ENCODE results near the gene GVQW3.
"Not testable (repeated sequence)": the region's sequence is repeated elsewhere in the genome, so short reads cannot be mapped to it uniquely, and the experiment has no call there.

GVQW3 gene

GRCh38 chr11:76388408-76388807 is 7.3 kb downstream of the GVQW3 start:
- DNase-seq (ENCODE audit: low read depth in 2 of 2): no peak

GRCh38 chr11:76391021-76391420 is 9.9 kb downstream of the GVQW3 start:
- DNase-seq (ENCODE audit: low read depth in 2 of 2): no peak

- DNase-seq (ENCODE audit: low read depth in 2 of 2): no peak
Observed at GRCh38 chr11:76391811-76392475, 10.8 kb downstream of the GVQW3 start.

- no peak for DNase-seq (ENCODE audit: low read depth in 2 of 2)
Observed at GRCh38 chr11:76392870-76393269, 11.7 kb downstream of the GVQW3 start.

DNA sequence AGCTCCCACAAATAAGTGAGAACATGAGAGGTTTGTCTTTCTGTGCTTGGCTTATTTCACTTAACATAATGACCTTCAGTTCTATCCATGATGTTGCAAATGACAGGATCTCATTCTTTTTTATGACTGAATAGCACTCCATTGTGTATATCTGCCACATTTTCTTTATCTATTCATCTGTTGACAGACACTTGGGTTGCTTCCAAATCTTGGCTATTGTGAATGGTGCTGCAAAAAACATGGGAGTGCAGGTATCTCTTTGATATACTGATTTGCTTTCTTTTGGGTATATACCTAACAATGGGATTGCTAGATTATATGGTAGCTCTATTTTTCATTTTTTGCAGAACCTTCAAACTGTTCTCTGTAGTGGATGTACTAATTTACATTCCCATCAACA is 13.3 kb downstream of the GVQW3 start:
- no peak for DNase-seq (ENCODE audit: low read depth in 2 of 2)

DNA sequence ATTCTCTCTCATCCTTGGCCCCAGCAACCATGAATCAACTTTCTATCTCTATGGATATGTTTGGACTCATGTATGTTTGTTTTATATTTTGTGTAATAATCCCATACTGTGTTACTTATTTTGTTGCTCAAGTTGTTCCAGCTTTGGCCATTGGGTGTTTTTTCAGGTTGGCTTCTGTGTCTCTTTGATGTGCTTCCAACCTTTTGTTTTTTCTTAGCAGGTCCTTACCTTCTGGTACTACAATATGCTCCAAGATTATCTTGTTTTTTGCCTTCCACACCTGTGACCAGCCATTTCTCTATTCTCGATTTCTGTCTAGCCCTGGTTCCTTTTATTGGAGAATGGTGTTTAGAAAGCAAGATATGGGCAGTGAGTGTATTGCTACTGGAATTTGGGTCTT is 14.2 kb downstream of the GVQW3 start:
- DNase-seq (ENCODE audit: low read depth in 2 of 2): no peak

GRCh38 chr11:76397383-76397782 is 16.3 kb downstream of the GVQW3 start:
- no peak for DNase-seq (ENCODE audit: low read depth in 2 of 2)

- no peak for DNase-seq (ENCODE audit: low read depth in 2 of 2)
Observed at GRCh38 chr11:76400967-76401366, 19.8 kb downstream of the GVQW3 start.

DNA sequence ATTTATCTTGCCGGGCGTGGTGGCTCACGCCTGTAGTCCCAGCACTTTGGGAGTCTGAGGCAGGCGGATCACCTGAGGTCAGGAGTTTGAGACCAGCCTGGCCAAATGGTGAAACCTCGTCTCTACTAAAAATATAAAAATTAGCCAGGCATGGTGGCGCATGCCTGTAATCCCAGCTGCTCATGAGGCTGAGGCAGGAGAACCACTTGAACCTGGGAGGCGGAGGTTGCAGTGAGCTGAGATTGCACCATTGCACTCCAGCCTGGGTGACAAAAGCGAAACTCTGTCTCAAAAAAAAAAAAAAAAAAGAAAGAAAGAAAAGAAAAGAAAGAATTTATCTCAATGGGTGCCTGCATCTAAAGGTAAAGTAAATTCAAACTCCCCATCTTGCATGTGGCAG is 20.4 kb downstream of the GVQW3 start:
- not testable (repeated sequence) for DNase-seq (ENCODE audit: low read depth in 2 of 2)

GRCh38 chr11:76406359-76406758 is 25.2 kb downstream of the GVQW3 start:
- no peak for DNase-seq (ENCODE audit: low read depth in 2 of 2)

DNA sequence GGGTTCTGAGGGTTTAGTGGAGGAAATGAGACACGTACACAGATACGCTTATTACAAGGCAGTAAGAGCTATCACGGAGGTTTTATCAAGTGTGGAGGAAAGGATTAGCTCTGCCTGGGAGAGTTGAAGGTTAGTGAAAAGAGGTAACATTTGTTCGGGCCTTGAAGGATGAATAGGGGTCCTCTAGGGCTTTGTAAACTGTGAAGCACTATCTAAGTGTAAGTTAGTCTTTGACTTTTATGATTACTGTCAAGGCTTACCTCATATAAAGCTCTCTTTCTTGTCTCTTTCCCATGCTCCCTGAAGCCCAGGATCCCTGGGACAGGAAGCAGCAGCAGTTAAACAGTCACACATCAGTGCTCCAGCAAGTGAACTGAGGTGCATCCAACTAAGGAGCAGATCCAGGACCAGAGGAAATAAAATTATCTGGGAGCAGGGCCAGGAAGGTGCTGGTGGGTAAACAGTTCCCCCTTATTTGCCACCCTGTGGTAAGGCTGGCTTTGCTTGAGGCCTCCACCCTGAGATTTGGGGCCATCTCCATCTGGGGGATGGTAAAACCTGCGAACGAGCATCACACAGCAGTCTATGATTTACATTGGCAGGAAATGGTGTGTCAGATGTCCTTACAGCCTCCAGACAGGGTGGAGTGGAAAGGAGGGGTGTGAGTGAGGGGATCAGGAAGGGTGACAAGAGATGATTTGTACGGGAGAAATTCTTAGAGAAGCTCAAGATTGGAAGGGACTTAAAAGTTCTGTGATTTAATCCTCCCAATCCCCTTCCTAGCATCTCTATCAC is 27.2 kb downstream of the GVQW3 start:
- DNase-seq (ENCODE audit: low read depth in 2 of 2): no peak

DNA sequence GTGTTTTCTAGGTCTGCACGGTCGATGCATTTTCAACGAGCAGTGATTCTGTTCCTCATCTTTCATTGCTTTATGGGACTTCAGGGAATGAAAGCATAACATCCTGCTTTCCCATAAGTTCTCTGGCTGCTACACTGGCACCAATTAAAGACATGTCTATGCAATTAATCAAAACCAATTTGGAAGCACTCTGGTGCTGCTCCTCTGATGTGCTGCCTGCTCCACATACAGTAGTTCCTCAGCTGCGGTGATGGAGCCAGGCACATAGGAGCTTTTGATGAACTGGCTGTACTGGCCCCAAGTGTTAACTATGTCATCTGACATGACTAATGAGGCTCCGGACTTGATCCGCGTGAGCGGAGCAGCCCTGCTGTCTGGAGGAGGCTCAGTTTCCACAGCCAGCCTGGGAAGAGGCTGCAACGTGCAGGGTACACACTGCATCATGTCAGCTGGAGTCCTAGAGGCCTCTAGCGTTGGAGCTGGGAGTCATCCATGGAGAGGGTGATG is 29.8 kb downstream of the GVQW3 start:
- DNase-seq (ENCODE audit: low read depth in 2 of 2): no peak

GRCh38 chr11:76415073-76415472 is 34.0 kb downstream of the GVQW3 start:
- no peak for DNase-seq (ENCODE audit: low read depth in 2 of 2)

- no peak for DNase-seq (ENCODE audit: low read depth in 2 of 2)
Observed at GRCh38 chr11:76419896-76420295, 38.8 kb downstream of the GVQW3 start.

GRCh38 chr11:76424379-76424778 is 43.3 kb downstream of the GVQW3 start:
- peak in 1 of 2 donors; percentile 5 for DNase-seq (ENCODE audit: low read depth in 2 of 2)

DNA sequence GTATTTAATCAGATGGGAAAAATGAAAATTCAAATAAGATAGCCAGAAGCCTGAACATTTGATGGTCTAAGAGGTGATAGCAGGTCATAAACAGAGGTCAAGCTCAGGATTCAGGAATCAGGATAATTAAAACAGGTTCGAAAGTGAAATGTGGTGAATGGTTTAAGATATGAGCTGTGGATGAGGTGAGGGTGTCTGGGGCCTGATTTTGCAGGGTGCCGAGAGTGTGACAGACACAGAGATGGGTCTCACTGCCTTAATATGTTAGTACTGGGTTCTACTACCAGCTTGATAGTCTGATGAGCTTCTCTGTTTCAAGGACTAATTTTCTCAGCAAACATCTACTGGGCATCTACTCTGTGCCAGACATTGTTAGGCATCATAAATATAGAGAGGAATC is 43.8 kb downstream of the GVQW3 start:
- no peak for DNase-seq (ENCODE audit: low read depth in 2 of 2)

DNA sequence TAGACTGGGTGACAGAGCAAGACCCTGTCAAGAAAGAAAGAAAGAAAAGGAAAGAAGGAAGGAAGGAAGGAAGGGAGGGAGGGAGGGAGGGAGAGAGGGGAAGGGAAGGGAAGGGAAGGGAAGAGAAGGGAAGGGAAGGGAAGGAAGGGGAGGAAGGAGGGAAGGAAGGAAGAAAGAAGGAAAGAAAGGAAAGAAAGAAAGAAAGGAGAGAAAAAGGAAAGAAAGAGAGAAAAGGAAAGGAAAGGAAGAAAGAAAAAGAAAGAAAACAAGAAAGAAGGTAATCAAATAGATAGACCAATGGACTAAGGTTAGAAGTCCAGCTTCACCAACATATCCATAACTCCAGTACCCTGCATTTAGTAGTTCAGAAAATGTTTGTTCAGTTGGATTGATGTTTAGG is 45.5 kb downstream of the GVQW3 start:
- no peak for DNase-seq (ENCODE audit: low read depth in 2 of 2)

GRCh38 chr11:76436020-76436419 is 54.9 kb downstream of the GVQW3 start:
- no peak for DNase-seq (ENCODE audit: low read depth in 2 of 2)

DNA sequence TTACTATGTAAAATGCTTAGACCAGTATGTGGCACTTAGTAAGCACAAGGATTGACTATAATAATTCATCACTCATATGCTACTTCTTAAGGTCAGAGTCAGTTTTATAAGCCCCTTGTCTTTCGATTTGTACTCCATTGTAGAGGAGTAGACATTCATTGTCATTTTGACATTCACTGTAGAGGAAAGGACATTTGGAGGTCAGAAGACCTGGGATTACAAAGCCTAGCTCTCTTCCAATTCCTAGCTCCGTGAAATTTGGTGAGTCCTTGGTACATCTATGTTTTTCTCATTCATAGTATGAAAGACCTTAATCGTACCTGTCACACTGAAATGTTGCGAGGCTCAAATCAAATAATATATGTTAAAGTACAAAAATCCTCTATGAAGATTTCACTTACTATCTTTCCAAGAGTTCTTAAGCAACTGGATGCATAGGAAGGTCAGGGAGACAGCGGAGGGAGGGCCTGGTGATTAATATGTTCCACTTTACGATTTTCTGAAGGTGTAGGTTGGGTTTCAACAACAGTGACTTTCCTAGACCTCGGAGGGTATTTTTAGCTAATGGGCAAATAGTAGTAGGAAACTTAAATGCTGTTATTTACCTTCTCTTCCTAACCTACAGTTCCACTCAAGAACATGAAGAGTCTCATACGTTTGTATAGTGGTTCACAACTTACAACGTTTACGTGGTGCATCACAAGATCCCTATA is 62.3 kb downstream of the GVQW3 start:
- no peak for DNase-seq (ENCODE audit: low read depth in 2 of 2)

DNA sequence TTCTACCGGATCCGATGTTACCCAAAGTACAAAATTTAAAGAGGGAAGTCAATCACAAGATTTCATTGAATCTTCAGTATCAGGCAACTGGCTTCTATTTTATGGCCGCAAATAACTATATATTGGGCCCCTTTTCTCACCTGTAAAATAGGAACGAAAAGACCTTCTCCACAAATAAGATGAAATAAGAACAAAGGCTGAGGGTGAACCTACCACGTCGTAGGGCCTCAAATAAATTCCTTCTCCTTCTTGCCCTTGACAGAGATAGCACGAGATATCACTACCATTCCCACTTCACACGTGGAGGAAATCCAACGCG is 62.9 kb downstream of the GVQW3 start:
- no peak for DNase-seq (ENCODE audit: low read depth in 2 of 2)

GRCh38 chr11:76444384-76445120 is 63.4 kb downstream of the GVQW3 start, which contains the start of gene EMSY:
Gene EMSY (plus strand): TSS chr11:76445018. CDS start chr11:76446939, 1,921 bp downstream.
- DNase-seq (ENCODE audit: low read depth in 2 of 2): peak; percentile 84

All from stimulated activated CD8-positive, alpha-beta memory T cell treated with anti-CD3 and anti-CD28 coated beads, Interleukin-2, amount 100 ng/mL, for 48 hours (primary cell).